Activated CD8-positive, alpha-beta T cell treated with anti-CD3 and anti-CD28 coated beads for 36 hours (primary cell): Measurements from ENCODE around the gene VANGL2. TPM values are rescaled to one million over a fixed set of nuclear protein-coding genes. Genes with fewer than 3 reads are reported as not detected.

Experiments used
- ATAC-seq: fragments of 200-7000 bp; cut with Tn5 transposase; one replicate; pipeline ENCODE4 v1.10.0; 2021; ENCODE audit warnings: mild to moderate bottlenecking, moderate library complexity
- CTCF ChIA-PET: fragments of 350-600 bp; sonication (Branson Sonifier 250); formaldehyde crosslinking; loops from one replicate; lab custom pipeline; 2021; ENCODE audit warnings: antibody characterized with exemption; lab: Charles Lee
- POLR2A ChIA-PET: fragments of 350-600 bp; sonication (Branson Sonifier 250); formaldehyde crosslinking; loops from one replicate; lab custom pipeline; 2021; ENCODE audit warnings: antibody characterized with exemption; lab: Charles Lee
- DNase-seq: peaks from one replicate; pipeline ENCODE4 v3.0.0-alpha.2; 2020
- H3K27ac Mint-ChIP-seq: one replicate; pipeline ENCODE4 v1.8.0; 2021; ENCODE audit warnings: mild to moderate bottlenecking, mixed read lengths
- H3K27me3 Mint-ChIP-seq: one replicate; pipeline ENCODE4 v1.8.0; 2021; ENCODE audit warnings: mixed read lengths
- H3K36me3 Mint-ChIP-seq: one replicate; pipeline ENCODE4 v1.8.0; 2021; ENCODE audit warnings: low read depth, mixed read lengths
- H3K4me1 Mint-ChIP-seq: one replicate; pipeline ENCODE4 v1.8.0; 2021; ENCODE audit warnings: low read depth, mixed read lengths
- H3K4me3 Mint-ChIP-seq: one replicate; pipeline ENCODE4 v1.8.0; 2021; ENCODE audit warnings: mild to moderate bottlenecking, moderate library complexity, mixed read lengths
- H3K9me3 Mint-ChIP-seq: one replicate; pipeline ENCODE4 v1.8.0; 2021; ENCODE audit warnings: mixed read lengths
- intact Hi-C: fragments of 100-400 bp; cut with micrococcal nuclease; formaldehyde crosslinking; loops from one replicate; pipeline ENCODE4 v1.10.0; 2022
- total RNA-seq, 2 experiments: library from RNA; stranded (reverse); gene quantifications; one replicate each; pipeline ENCODE4 v1.2.3, GENCODE V29; 2021
- TF ChIP-seq, protein P1 (sequence below): fragments of 200-600 bp; IDR thresholded peaks from one replicate; pipeline ENCODE4 v1.8.0; 2022; ENCODE audit warnings: antibody characterized with exemption, mild to moderate bottlenecking

The VANGL2 gene
- total RNA-seq, 2 experiments from 2014 or later: 0.16 to 0.40 TPM

GRCh38 chr1:160402001-160402795, 1.8 kb downstream of the VANGL2 start:
- intact Hi-C loops: no loop called here
- DNase-seq (no peak), ATAC-seq (no peak)
- CTCF ChIA-PET: interaction anchor here (0.7 to 1.2 kb wide), 2 partner anchors 26 to 216 kb away, joined by 3 to 4 read pairs; no protein-coding TSS in a partner anchor
- Mint-ChIP-seq H3K9me3 (no peaks in the 10 kb centered on the region), H3K27ac (no peak overlapping the region), H3K4me1 (peaks cover 7% of the 10 kb centered on the region), H3K27me3 (peaks cover 10% of the 10 kb centered on the region), H3K36me3 (no peaks in the 10 kb centered on the region), H3K4me3 (no peak overlapping the region)
- POLR2A ChIA-PET: interaction anchor here (0.8 to 1.5 kb wide), 2 partner anchors 26 to 148 kb away, joined by 3 read pairs; no protein-coding TSS in a partner anchor
- TF ChIP-seq, protein P1, sequence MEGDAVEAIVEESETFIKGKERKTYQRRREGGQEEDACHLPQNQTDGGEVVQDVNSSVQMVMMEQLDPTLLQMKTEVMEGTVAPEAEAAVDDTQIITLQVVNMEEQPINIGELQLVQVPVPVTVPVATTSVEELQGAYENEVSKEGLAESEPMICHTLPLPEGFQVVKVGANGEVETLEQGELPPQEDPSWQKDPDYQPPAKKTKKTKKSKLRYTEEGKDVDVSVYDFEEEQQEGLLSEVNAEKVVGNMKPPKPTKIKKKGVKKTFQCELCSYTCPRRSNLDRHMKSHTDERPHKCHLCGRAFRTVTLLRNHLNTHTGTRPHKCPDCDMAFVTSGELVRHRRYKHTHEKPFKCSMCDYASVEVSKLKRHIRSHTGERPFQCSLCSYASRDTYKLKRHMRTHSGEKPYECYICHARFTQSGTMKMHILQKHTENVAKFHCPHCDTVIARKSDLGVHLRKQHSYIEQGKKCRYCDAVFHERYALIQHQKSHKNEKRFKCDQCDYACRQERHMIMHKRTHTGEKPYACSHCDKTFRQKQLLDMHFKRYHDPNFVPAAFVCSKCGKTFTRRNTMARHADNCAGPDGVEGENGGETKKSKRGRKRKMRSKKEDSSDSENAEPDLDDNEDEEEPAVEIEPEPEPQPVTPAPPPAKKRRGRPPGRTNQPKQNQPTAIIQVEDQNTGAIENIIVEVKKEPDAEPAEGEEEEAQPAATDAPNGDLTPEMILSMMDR: no peak

GRCh38 chr1:160403244-160403643, 2.9 kb downstream of the VANGL2 start:
- CTCF ChIA-PET: interaction anchor here (1.2 kb wide), 1 partner anchor 215 kb away, joined by 4 read pairs; no protein-coding TSS in a partner anchor

DNA sequence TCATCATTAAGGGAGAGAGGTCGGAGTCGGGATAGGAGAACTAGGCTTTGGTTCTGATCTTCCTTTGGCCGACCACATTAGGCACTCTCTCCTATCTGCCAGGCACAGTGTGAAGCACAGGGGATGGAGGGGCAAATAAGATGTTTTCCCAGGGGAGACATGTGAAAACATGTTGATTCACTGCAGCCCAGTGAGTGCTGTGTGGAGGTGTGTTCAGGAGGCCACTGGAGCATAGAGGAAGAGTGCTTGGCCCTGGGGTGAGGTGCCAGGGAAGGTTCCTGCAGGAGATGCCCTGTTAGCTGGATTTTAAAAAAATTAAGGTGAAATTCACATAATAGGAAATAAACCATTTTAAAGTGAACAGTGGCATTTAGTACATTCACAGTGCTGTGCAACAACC, 3.7 kb downstream of the VANGL2 start:
- peaks cover 7% of the 10 kb centered on the region for H3K4me1 Mint-ChIP-seq
- no peaks in the 10 kb centered on the region for H3K9me3 Mint-ChIP-seq
- no peak for ATAC-seq
- intact Hi-C loops: no loop called here
- H3K36me3 Mint-ChIP-seq: no peaks in the 10 kb centered on the region
- TF ChIP-seq, protein P1: no peak
- H3K27me3 Mint-ChIP-seq: peaks cover 10% of the 10 kb centered on the region
- H3K27ac Mint-ChIP-seq: no peak overlapping the region
- ChIA-PET POLR2A (no interaction called here), CTCF (no interaction called here)
- no peak overlapping the region for H3K4me3 Mint-ChIP-seq
- no peak for DNase-seq

More at GRCh38 chr1:160403244-160403643, 2.9 kb downstream of the VANGL2 start:
- POLR2A ChIA-PET: interaction anchor here (1.5 kb wide), 1 partner anchor 25 kb away, joined by 3 read pairs; no protein-coding TSS in a partner anchor
- Mint-ChIP-seq H3K27me3 (peaks cover 10% of the 10 kb centered on the region), H3K4me1 (peaks cover 7% of the 10 kb centered on the region), H3K36me3 (no peaks in the 10 kb centered on the region), H3K9me3 (no peaks in the 10 kb centered on the region), H3K27ac (no peak overlapping the region), H3K4me3 (no peak overlapping the region)
- ATAC-seq (no peak), DNase-seq (no peak)
- intact Hi-C loops: no loop called here
- TF ChIP-seq, protein P1: no peak

GRCh38 chr1:160405331-160405877, 5.0 kb downstream of the VANGL2 start:
- Mint-ChIP-seq H3K36me3 (no peaks in the 10 kb centered on the region), H3K4me3 (no peak overlapping the region), H3K27me3 (peaks cover 10% of the 10 kb centered on the region), H3K4me1 (peaks cover 7% of the 10 kb centered on the region), H3K9me3 (no peaks in the 10 kb centered on the region), H3K27ac (no peak overlapping the region)
- intact Hi-C loops: no loop called here
- ChIA-PET CTCF (no interaction called here), POLR2A (no interaction called here)
- ATAC-seq (no peak), DNase-seq (no peak)
- TF ChIP-seq, protein P1: no peak
